AG10803 (cell line): ENCODE measurements around the gene LRCOL1.

Experiments used
- DNase-seq: peaks from one replicate; pipeline ENCODE4 v3.0.0; 2010; ENCODE audit warnings: low read depth
- H3K4me3 ChIP-seq: 2 replicates; pipeline ENCODE4 v1.5.1; 2011; ENCODE audit warnings: mild to moderate bottlenecking, low read length, control low read depth
- TF ChIP-seq, protein P1 (sequence below): conservative IDR thresholded peaks from 2 replicates; pipeline ENCODE4 v1.5.1; 2011; ENCODE audit warnings: mild to moderate bottlenecking, low read length, control low read depth, inconsistent platforms

Gene LRCOL1

DNA sequence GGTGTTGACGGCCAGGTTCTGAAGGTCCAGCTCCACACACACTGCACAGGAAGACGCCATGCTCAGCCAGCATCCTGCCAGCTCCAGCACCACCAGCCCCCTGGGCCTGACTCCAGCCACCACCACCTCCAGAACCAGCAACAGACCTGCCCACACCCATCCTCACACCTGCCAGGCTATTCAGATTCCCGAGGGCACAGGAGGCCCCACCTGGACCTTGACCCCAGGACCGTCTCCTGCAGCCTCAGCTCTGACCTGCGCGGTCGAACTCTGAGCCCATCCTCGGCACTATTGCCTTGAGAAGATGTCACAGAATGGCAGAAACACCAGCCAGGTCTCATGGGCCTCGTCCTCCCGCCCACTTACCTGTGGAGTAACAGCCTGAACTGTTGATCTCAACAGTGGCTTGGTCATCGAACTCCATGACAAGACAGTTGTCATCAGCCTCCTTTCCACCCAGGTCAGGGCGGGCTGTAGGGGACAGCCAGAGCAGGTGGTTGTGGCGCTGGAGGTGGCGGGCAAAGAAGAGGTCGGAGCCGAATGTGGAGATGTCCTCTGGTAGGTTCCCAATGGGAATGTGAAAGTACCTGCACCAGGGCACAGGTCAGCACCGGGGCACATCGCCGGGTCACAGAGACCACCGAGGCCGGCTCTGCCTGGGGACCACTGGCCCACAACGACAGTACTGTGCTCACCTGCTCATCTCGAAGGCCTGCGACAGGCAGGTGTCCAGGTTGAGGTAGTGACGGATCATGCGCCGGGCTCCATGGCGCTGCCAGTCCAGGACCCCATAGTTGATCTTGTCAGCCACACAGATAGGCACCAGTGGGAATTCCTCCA is 31.6 kb upstream of the LRCOL1 start:
- TF ChIP-seq, protein P1, sequence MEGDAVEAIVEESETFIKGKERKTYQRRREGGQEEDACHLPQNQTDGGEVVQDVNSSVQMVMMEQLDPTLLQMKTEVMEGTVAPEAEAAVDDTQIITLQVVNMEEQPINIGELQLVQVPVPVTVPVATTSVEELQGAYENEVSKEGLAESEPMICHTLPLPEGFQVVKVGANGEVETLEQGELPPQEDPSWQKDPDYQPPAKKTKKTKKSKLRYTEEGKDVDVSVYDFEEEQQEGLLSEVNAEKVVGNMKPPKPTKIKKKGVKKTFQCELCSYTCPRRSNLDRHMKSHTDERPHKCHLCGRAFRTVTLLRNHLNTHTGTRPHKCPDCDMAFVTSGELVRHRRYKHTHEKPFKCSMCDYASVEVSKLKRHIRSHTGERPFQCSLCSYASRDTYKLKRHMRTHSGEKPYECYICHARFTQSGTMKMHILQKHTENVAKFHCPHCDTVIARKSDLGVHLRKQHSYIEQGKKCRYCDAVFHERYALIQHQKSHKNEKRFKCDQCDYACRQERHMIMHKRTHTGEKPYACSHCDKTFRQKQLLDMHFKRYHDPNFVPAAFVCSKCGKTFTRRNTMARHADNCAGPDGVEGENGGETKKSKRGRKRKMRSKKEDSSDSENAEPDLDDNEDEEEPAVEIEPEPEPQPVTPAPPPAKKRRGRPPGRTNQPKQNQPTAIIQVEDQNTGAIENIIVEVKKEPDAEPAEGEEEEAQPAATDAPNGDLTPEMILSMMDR: no peak
- no peak for DNase-seq
- H3K4me3 ChIP-seq: no peak overlapping the region

DNA sequence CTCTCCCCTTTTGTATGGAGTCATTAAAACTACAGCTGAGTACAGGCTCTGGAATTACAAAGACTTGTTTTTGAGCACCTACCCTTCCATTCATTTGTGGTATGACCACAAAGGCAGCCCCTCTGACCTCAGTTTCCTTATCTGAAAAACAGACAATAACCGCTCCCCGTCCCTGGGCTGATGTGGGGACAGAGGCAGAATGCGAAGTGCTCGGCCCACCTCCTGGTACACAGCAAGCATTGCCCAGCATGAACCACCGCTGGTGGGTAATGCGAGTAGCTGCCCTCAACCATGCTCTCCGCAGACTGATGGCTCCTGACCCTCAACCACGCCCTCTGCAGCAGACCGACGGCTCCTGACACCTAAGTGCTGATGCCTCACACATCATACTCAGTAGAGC is 30.6 kb upstream of the LRCOL1 start:
- DNase-seq: no peak
- TF ChIP-seq, protein P1: no peak
- no peak overlapping the region for H3K4me3 ChIP-seq

DNA sequence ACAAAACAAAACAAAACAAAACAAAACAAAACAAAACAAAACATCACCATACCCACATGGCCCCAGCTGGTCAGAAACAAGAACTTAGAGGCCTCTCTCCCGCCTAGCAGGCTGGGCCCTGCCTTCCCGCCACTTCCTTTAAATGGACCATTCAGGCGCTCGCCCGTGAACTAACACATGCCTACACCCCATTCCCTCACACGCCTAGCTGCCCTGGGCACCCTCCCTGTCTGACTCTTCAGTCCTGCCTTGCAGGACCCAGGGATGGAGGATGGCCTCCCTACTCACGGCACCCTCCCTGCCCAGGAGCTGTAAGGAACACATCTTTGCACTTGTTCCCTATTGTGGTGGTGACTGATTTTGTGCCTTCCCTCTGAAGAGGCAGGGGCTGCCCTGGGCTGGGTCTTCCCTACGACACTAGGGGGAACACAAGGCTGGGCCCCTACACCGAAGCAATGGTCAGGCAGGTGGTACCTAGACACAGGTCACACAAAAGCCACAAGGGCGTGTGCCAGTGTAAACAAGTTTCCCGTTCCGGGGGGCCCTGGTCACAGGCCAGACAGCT is 29.7 kb upstream of the LRCOL1 start:
- TF ChIP-seq, protein P1: no peak
- DNase-seq: no peak
- no peak overlapping the region for H3K4me3 ChIP-seq

DNA sequence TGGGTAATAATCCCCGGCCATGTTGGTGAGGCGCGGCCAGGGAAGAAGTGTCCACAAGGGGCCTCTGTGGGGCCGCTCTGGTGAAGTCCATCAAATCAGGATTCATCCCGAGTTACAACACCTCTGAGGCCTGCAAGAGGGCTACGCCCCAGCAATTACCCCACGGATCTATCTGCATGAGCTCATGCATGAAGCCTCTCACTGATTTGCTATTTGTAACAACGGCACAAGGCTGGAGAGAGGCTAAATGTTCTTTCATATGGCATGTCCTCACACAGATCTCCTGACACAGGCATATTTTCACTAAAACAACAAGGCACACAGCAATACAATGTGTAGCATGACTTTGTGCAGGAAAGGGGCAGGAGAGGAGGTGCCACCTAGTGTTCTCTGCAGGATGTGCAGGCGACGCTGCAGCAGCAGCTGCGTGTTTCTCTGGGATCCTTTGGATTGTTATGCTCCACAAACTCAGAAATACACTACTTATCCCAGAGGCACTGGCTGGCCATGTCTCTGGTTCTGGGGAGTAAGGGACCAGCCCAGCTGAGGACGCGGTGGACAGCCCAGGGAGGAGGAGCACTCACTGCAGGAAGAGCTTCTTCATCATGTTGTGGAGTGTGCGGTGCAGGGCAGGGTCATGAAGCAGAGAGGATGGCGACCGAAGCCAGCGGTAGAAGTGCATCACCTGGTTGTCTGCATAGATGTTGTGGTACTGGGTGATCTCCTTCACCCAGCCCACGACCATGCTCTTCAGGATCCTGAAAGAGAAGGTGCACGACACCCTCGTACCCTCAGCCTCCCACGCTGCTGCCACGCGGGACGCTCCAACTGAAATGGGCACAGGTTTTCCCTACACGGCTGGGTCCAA is 28.4 kb upstream of the LRCOL1 start:
- TF ChIP-seq, protein P1: peak; percentile 88
- H3K4me3 ChIP-seq: no peak overlapping the region
- DNase-seq: peak; percentile 80

DNA sequence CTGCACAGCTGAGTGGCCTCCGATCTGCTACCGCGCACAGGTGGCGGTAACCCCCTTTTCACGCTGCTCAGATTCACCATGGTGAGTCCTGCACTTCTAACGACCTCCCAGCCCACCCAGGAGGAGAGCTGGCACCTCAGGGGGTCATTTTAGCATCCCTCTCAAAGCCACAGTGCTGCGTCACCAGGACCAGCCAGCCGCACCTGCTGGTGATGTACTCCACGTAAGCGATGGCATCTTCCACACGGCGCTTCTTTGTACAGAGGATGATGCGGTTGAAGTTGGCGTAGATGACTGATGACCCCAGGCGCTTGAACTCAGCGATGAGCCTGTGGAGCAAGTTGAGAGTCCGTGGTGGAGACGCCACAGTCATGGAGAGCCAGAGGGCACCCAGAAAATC is 27.4 kb upstream of the LRCOL1 start:
- H3K4me3 ChIP-seq: no peak overlapping the region
- TF ChIP-seq, protein P1: no peak
- DNase-seq: no peak

DNA sequence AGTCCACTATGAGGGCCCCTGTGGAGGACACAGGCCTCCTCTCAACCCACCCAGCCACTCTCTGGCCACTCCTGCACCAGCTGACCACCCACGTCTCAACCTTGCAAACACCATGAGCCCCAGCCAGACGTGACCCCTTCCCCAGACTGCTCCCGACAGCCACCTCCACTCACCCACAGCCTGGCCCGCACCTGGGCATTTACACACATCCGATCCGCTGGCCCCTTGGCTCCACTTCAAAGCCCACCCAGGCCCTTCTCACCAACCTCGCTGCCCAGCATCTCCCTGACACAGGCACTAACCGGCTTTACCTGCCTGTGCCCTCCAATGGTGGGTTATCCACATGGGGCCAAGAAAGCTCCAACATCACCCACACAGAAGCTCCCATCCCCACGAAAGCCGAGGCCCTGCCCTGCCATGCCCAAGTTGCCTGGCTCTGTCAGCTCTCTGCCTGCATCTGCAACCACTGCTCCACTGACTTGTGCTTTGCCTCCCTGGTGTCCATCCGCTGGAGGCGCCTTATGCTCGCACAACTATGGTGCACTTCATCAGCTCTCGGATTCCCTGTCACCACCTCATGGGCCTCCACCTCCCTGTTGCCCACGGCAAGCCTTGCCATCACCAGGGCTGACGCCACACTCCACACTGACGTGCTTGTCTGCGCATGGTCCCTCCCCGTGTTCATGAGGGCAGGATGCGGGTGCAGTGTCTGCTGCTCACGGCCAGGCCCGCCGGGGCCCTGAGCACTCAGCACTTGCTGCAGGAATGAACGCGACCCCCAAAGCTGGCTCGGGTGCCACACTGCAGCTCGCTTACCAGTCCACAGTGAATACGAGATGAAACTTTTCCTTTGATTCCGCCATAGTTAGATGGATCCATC is 24.9 kb upstream of the LRCOL1 start:
- TF ChIP-seq, protein P1: no peak
- no peak overlapping the region for H3K4me3 ChIP-seq
- no peak for DNase-seq
